GM06990 (cell line): ENCODE data around the gene ZPBP.

ENCODE experiments used
- DNase-seq: peaks from one replicate; pipeline ENCODE4 v3.0.0-alpha.2; 2011; ENCODE audit not compliant: insufficient read length; ENCODE audit errors: extremely low read depth
- H3K27me3 ChIP-seq: replicated peaks from 2 replicates; pipeline ENCODE4 v1.6.0; 2011; ENCODE audit warnings: low read length; ENCODE audit not compliant: control insufficient read depth, insufficient read depth
- H3K36me3 ChIP-seq: 2 replicates; pipeline ENCODE4 v1.5.1; 2011; ENCODE audit warnings: low read length; ENCODE audit not compliant: control insufficient read depth, insufficient read depth
- H3K4me3 ChIP-seq: replicated peaks from 2 replicates; pipeline ENCODE4 v1.5.1; 2011; ENCODE audit warnings: low read depth, mild to moderate bottlenecking, control low read depth, low read length
- TF ChIP-seq, protein P1 (sequence below): IDR thresholded peaks from 2 replicates; pipeline ENCODE4 v1.5.1; 2011; ENCODE audit warnings: low read length, control low read depth, mild to moderate bottlenecking, inconsistent platforms; ENCODE audit not compliant: insufficient read depth, poor library complexity, severe bottlenecking

Gene ZPBP

GRCh38 chr7:49926720-49927119, 166.3 kb downstream of the ZPBP start:
- no peak overlapping the region for H3K4me3 ChIP-seq
- no peak for DNase-seq

GRCh38 chr7:49911909-49912308, 181.1 kb downstream of the ZPBP start:
- Histone ChIP-seq H3K4me3 (no peak overlapping the region), H3K27me3 (no peaks in the 10 kb centered on the region), H3K36me3 (no peaks in the 10 kb centered on the region)
- no peak for DNase-seq
- TF ChIP-seq, protein P1, sequence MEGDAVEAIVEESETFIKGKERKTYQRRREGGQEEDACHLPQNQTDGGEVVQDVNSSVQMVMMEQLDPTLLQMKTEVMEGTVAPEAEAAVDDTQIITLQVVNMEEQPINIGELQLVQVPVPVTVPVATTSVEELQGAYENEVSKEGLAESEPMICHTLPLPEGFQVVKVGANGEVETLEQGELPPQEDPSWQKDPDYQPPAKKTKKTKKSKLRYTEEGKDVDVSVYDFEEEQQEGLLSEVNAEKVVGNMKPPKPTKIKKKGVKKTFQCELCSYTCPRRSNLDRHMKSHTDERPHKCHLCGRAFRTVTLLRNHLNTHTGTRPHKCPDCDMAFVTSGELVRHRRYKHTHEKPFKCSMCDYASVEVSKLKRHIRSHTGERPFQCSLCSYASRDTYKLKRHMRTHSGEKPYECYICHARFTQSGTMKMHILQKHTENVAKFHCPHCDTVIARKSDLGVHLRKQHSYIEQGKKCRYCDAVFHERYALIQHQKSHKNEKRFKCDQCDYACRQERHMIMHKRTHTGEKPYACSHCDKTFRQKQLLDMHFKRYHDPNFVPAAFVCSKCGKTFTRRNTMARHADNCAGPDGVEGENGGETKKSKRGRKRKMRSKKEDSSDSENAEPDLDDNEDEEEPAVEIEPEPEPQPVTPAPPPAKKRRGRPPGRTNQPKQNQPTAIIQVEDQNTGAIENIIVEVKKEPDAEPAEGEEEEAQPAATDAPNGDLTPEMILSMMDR: no peak

More at GRCh38 chr7:49926720-49927119, 166.3 kb downstream of the ZPBP start:
- TF ChIP-seq, protein P1: no peak
- Histone ChIP-seq H3K36me3 (no peaks in the 10 kb centered on the region), H3K27me3 (no peaks in the 10 kb centered on the region; the same call in 1 of the 2 replicates)

GRCh38 chr7:49894543-49894942, 198.5 kb downstream of the ZPBP start:
- no peaks in the 10 kb centered on the region for H3K36me3 ChIP-seq
- no peak for DNase-seq
- no peak overlapping the region for H3K4me3 ChIP-seq
- H3K27me3 ChIP-seq: no peaks in the 10 kb centered on the region
- TF ChIP-seq, protein P1: no peak

- H3K36me3 ChIP-seq: no peaks in the 10 kb centered on the region
- TF ChIP-seq, protein P1: no peak
- H3K4me3 ChIP-seq: no peak overlapping the region
- H3K27me3 ChIP-seq: no peaks in the 10 kb centered on the region
- no peak for DNase-seq
Measured at GRCh38 chr7:49893131-49893530, 199.9 kb downstream of the ZPBP start.

DNA sequence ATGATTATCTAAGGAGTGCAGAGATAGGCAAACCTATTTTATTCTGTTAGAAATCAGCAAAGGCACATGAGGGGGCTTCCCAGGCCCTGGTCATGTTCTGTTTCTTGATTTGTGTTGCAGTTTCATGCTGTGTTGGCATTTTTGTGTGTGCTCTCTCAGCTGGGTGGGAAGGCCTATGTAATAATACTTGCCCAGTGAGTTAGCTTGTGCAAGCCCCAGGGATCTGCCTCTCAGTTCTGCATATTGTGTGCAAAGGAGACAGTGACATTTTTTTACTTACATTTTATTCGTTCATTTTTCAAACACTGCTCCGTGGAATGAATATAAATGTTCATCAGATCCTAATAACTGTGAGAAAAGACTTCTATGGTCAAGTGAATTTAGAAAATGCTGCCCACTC, 200.6 kb downstream of the ZPBP start:
- H3K36me3 ChIP-seq: no peaks in the 10 kb centered on the region
- no peaks in the 10 kb centered on the region for H3K27me3 ChIP-seq
- H3K4me3 ChIP-seq: no peak overlapping the region
- no peak for DNase-seq
- TF ChIP-seq, protein P1: no peak
